ENCODE results near the gene PITPNM3. TPM values are rescaled to one million over a fixed set of nuclear protein-coding genes. Genes with fewer than 3 reads are reported as not detected.

PITPNM3 gene
- total and polyA plus RNA-seq, 2 experiments from 2014 or later = 0.77 to 6.5 TPM

DNA sequence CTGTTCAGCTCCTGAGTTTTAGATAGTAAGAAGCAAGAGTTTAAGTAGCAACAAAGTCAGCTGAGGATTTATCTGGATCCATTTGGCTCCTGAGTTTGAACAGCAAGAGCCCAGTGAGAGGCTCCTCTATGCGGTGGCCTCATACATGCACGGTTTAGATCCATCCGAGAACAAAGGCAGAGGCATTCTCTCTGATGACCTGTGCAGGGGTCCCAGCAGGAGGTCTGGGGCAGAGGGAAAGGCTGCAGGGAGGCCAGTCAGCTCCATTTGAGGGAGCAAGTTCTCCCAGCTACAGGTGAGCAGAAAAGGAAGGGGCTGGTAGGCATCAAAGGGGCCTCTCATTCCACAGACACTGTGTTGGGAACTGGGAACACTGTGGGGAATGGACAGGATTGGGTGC, 16.5 kb downstream of the PITPNM3 start:
- Histone ChIP-seq H3K9me3 (ENCODE audit: low read depth) (no peaks in the 10 kb centered on the region), H3K27ac (no peak overlapping the region), H3K36me3 (no peaks in the 10 kb centered on the region), H3K4me3 (no peak overlapping the region), H3K27me3 (no peaks in the 10 kb centered on the region), H3K4me1 (ENCODE audit: low read depth) (no peaks in the 10 kb centered on the region)
- TF ChIP-seq, protein P1, sequence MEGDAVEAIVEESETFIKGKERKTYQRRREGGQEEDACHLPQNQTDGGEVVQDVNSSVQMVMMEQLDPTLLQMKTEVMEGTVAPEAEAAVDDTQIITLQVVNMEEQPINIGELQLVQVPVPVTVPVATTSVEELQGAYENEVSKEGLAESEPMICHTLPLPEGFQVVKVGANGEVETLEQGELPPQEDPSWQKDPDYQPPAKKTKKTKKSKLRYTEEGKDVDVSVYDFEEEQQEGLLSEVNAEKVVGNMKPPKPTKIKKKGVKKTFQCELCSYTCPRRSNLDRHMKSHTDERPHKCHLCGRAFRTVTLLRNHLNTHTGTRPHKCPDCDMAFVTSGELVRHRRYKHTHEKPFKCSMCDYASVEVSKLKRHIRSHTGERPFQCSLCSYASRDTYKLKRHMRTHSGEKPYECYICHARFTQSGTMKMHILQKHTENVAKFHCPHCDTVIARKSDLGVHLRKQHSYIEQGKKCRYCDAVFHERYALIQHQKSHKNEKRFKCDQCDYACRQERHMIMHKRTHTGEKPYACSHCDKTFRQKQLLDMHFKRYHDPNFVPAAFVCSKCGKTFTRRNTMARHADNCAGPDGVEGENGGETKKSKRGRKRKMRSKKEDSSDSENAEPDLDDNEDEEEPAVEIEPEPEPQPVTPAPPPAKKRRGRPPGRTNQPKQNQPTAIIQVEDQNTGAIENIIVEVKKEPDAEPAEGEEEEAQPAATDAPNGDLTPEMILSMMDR (IDR thresholded peaks at IDR 0.05; ENCODE audit: low read depth, low read length) = no peak
- DNase-seq (ENCODE audit: low read depth in 1 of 2, low spot score in 1 of 2) = no peak

DNA sequence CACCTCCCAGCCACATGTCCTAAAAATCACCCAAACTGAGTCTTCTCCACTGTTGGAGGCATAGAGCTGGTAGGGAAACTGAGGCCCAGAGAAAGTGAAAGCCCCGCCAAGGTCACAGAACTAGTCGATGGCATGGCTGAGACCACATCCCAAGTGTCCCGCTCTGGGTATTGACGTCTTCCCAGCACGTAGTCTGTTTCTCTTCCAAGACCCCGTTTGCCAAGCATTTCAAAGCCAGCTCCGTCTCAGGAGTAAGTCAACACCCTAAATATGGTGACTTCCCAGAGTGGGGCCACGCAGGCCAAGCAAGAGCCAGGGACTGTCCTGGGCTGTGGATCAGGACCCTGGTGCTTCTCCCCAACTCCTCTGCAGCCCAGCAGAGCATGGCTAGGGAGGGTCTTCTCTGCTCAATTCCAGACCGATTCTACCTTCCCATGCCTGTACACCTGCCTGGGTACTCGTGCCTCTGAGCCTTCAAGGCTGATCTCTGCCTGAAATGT, 19.7 kb downstream of the PITPNM3 start:
- Histone ChIP-seq H3K36me3 (no peaks in the 10 kb centered on the region), H3K27me3 (no peaks in the 10 kb centered on the region), H3K4me3 (no peak overlapping the region), H3K9me3 (ENCODE audit: low read depth) (no peaks in the 10 kb centered on the region), H3K27ac (no peak overlapping the region), H3K4me1 (ENCODE audit: low read depth) (no peaks in the 10 kb centered on the region)
- no peak for DNase-seq (ENCODE audit: low read depth in 1 of 2, low spot score in 1 of 2)
- TF ChIP-seq, protein P1 (IDR thresholded peaks at IDR 0.05; ENCODE audit: low read depth, low read length) = no peak

DNA sequence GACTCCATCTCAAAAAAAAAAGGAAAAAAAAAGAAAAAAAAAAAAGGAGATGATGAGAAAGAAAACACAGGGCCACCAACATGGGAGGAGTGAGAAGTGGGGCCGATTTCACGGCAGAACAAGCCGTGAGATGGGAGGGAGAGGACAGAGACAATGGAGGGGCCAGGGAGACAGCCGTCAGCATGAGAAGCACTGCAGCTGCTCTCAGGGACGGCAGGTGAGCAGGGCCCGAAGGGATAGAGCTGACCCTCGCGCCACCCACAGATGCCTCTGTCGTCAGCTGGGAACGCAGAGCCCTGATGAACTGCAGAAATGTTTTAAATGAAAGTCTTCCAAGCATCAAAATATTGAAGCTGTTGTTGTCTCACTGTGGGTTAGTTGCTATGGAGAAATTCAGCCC, 20.3 kb downstream of the PITPNM3 start:
- Histone ChIP-seq H3K4me1 (ENCODE audit: low read depth) (no peaks in the 10 kb centered on the region), H3K27ac (no peak overlapping the region), H3K27me3 (no peaks in the 10 kb centered on the region), H3K4me3 (no peak overlapping the region), H3K9me3 (ENCODE audit: low read depth) (no peaks in the 10 kb centered on the region), H3K36me3 (no peaks in the 10 kb centered on the region)
- DNase-seq (ENCODE audit: low read depth in 1 of 2, low spot score in 1 of 2) = no peak
- TF ChIP-seq, protein P1 (IDR thresholded peaks at IDR 0.05; ENCODE audit: low read depth, low read length) = no peak

DNA sequence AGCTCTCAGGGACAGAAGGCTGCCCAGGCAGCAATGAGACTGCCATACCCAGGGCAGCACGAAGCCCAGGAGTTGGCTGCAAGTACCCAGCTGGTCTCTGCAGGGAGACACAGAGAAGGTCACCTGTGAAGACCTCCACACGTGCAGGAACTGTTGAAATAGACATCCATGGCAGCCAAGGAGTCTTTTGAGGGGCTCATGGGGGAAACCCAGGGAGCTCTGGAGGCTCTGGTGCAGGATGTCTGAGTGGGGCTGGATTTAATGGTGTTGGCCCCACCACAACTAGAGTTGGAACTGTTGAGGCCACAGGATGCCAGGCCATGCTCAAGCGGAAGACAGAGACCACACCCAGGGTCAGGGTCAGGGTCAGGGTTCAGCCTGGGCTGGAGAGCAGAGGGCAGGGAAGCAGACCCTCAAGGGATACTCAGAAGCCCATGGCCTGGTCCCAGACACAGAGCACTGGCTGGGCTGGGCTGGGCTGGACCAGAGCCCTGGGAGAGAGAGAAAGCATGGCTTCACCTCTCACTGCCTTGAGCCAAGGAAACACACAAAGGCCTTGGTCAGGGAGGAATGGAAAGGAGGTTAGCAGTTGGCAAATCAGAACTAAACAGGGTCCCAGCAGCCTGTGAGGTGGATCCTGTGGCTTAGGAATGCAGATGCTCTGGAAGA, 21.4 kb downstream of the PITPNM3 start:
- H3K9me3 ChIP-seq (ENCODE audit: low read depth) = no peaks in the 10 kb centered on the region
- no peaks in the 10 kb centered on the region for H3K36me3 ChIP-seq
- no peak for DNase-seq (ENCODE audit: low read depth in 1 of 2, low spot score in 1 of 2)
- H3K27ac ChIP-seq = no peak overlapping the region
- no peaks in the 10 kb centered on the region for H3K27me3 ChIP-seq
- H3K4me1 ChIP-seq (ENCODE audit: low read depth) = no peaks in the 10 kb centered on the region
- no peak overlapping the region for H3K4me3 ChIP-seq
- TF ChIP-seq, protein P1 (IDR thresholded peaks at IDR 0.05; ENCODE audit: low read depth, low read length) = no peak

DNA sequence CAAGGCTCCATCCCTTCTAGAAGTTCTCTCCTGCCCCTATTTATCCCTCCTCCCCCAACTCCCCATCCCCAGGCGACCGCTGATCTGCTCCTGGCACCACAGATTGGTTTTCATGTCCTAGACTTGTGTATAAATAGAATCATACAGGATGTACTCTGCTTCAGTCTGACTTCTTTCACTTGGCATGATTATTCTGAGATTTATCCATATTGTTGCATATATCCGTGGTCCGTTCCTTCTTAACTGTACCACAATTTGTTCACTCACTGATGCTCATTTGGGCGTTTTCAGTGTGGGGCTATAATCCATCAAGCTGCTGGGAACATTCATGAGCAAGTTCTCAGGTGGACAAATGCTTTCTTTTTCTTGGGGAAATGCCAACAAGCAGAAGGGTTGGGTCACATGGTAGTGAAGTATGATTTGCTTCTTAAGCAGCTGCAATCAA, 23.9 kb downstream of the PITPNM3 start:
- no peaks in the 10 kb centered on the region for H3K4me1 ChIP-seq (ENCODE audit: low read depth)
- H3K4me3 ChIP-seq = no peak overlapping the region
- no peak for DNase-seq (ENCODE audit: low read depth in 1 of 2, low spot score in 1 of 2)
- H3K9me3 ChIP-seq (ENCODE audit: low read depth) = no peaks in the 10 kb centered on the region
- TF ChIP-seq, protein P1 (IDR thresholded peaks at IDR 0.05; ENCODE audit: low read depth, low read length) = no peak
- H3K27ac ChIP-seq = no peak overlapping the region
- H3K27me3 ChIP-seq = no peaks in the 10 kb centered on the region
- H3K36me3 ChIP-seq = no peaks in the 10 kb centered on the region

All from cardiac muscle cell (in vitro differentiated cells and primary cell).